GM21390 (cell line): ENCODE data around the gene GABPB2.

Experiments
- ATAC-seq: cut with Tn5 transposase; IDR thresholded peaks from one replicate; pipeline ENCODE4 v1.9.1; 2021; ENCODE audit not compliant: unreplicated experiment

GABPB2 gene

DNA sequence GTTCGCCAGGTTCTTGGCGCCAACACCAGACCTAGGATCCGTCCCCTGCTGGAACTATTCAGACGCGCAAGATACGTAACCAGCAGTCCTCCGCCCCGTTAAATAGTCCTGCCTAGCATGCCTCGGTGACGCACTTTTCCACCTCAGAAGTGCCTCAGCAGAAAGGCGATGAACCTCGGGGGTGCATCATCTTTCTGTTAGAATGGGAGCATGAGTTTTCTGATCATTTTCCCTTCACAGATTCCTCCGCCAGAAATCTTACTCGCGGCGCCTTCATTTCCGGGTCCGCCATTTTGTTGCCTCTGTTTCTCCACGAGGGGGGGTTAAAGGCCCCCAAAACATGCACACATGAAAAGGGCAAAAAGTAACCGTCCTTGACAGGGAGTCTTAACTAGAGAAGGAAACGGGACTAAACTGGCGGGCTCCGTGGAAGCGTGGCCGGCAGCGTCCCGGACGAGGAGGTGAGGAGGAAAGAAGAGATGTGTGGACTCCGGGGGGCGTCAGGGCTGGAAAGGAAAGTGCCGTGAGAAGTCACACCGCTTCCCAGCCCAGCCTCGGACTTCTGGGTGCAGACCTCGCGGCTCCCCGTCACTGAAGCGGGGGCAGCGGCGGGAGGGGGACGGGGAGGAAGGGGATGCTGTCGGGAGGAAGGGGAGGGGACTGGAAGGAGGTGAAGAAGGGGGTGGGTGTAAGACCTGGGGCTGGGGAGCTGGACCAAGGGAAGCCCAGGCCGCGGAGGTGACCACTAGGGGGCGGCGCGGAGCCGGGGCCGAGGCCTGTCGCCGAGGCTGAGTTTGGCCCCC lies at the start of gene GABPB2:
Gene GABPB2 (plus strand): TSS at position 288 of the 803 bp plus-strand sequence. CDS start 17,429 bp downstream, outside the sequence.
- ATAC-seq = peak; percentile 83

DNA sequence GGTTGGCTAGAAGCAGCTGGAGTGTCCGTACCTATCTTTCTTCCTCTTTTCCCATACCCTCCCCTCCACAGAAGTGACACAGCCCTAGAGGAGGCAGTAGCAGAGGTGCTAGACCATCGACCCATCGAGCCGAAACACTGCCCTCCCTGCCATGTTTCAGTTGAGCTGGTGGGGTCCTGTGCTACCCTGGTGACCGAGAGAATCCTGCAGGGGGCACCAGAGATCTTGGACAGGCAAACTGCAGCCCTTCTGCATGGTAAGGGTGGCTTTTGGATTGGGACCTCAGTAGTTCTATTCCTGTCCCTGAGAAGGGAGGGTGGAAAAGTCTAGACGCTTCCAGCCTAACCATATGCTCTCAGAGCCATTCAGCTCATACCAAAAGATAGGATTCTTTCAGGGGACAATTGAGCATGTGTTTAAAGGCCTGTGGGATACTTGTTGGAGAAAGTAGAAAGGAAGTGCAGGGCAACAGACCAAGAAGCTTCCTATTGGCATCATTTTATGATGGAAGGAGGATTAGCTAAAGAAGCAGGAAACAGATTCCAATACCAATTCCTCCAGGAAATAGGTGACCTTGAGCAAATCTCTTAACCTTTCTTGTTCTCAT lies 45.9 kb upstream of the GABPB2 start:
- ATAC-seq = no peak

GRCh38 chr1:151026460-151026859 lies 44.1 kb upstream of the GABPB2 start:
- ATAC-seq = no peak

GRCh38 chr1:151032164-151032563 lies 38.4 kb upstream of the GABPB2 start:
- no peak for ATAC-seq

DNA sequence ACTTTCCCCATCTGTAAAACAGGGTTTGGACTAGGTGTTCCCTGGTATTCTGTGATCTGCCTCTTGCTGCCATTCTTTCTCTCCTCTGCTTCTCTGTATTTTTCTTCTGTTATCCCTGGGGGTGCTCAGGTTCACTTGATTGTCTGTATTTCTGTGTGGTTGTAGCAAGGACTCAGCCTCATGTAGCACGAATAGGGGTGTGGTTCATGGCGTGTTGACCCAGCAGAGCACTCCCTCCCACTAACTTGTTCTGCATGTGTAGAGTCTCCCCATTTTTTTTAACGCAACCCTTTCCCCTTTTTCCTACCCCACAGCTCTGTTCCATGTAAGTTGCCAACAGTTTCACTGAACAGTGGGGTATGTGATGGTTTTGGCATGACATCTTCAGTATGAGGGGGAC lies 35.4 kb upstream of the GABPB2 start:
- no peak for ATAC-seq

- ATAC-seq = no peak
Measured at GRCh38 chr1:151036356-151036755, 34.2 kb upstream of the GABPB2 start, which contains the start of gene BNIPL. TSS of gene BNIPL (plus strand) at chr1:151036586. CDS start at chr1:151036726, 140 bp downstream.

DNA sequence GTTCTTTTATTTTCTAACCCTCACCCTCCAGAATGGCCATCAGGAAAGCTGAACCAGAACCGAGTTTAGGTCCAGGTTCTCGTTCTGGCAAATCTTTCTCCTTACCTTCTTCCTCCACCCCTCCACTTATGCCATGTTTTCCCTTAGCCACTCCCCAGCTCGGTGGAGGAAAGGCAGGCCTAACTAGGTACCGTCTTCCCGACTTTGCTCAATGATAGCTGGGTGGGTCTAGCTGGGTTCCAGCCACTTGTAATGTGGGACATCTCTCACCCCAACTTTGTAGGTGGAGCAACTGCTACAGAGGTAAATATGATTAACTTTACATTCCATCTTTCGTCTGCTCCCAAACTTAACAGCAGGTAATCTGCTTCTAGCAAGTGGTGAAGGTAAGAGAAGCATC lies 33.5 kb upstream of the GABPB2 start:
- no peak for ATAC-seq

DNA sequence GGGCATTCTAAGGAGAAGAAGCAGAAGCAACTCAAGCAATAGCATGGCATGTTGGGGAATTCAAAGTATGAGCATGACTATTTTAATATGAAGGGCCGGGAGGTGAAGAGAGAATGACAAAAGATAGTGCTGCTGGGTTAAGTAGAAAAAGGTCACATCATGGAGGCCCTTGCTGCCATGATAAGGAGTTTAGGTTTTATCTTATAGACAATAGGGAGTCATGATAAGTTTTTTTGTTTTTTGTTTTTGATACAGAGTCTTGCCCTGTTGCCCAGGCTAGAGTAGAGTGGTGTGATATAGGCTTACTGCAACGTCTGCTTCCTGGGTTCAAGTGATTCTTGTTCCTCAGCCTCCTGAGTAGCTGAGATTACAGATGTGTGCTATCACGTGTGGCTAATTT lies 31.0 kb upstream of the GABPB2 start:
- no peak for ATAC-seq

DNA sequence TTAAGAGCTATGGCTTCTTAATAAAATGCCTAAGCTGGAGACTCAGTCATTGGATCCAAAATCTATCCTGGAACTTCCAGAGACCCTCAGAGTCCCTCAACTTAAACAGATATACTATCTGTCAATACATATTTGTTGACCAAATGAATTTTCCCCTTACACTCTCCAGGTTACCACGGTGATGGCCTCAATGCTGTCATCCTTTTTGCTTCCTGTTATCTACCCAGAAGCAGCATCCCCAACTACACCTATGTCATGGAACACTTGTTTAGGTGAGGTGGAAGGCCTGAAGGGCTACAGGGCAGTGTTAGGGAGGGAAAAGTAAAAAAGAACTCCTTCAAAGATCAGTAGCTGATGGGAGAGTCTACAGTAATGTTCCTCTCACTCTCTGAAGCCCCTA lies 27.4 kb upstream of the GABPB2 start:
- no peak for ATAC-seq

GRCh38 chr1:151047591-151047924 lies 23.0 kb upstream of the GABPB2 start, which contains the start of gene C1orf56:
TSS of gene C1orf56 (plus strand) at chr1:151047751. CDS start at chr1:151047848, 97 bp downstream.
- ATAC-seq = peak; percentile 59

- ATAC-seq = peak; percentile 24
Measured at GRCh38 chr1:151047925-151048644, 22.5 kb upstream of the GABPB2 start.

DNA sequence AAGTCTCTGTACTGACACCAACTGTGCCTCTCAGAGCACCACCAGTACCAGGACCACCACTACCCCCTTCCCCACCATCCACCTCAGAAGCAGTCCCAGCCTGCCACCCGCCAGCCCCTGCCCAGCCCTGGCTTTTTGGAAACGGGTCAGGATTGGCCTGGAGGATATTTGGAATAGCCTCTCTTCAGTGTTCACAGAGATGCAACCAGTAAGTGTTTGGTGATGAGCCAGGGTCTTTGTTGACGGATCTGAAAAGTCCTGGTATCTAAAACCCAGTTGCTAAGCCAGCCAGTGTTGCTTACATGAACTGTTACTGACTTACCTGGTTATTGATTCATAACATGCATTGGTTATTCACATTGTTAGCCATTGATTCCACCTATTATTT lies 21.9 kb upstream of the GABPB2 start:
- ATAC-seq = peak; percentile 47

GRCh38 chr1:151049458-151049857 lies 21.1 kb upstream of the GABPB2 start:
- no peak for ATAC-seq

- no peak for ATAC-seq
Measured at GRCh38 chr1:151050051-151050688, 20.4 kb upstream of the GABPB2 start.

GRCh38 chr1:151051356-151052009 lies 19.1 kb upstream of the GABPB2 start:
- ATAC-seq = no peak

DNA sequence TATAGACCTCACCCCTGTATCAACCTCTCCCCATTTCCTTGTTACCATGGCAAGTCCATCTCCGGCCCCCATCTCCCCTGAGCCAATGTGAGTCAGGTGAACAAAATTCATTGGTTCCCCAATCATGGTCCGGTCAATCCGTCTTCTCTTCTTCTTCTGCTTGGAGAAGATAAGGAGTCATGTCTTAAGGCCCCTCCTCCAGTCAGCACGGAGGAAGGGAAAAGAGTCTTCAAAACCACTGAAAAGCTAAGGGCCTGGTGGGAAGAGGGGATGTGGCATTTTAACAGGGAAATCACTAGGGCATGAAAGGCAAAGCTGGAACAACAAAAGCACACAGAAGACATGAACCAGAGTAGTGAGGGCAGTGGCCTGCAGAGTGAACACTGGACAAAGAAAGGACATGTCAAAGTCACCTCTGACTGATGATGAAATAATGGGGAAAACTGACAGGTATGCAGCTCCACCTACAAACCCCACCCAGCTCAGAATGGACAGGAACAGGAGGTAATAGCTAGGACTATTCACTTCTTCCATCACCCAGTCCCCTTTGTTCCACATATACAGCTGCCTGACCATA lies 15.5 kb upstream of the GABPB2 start:
- ATAC-seq = no peak

DNA sequence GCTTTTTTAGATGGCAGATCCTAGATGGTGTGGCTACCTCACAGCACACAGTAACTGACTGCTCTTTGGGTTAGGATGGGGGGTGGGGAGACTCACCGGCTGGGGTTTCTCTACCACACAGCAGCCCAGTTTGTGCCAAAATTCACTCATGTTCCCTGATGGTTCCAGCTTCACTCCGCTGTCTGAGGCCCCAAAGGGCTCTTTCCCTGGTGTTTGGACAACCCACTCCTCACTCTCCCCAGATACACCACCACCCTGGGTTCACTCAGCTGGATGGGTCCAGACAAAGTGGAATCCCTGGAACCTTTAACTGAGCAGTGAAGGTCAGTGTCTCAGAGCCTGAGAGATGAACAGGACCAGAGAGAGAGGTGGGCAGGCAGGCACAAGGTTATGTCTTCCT lies 15.0 kb upstream of the GABPB2 start:
- no peak for ATAC-seq

GRCh38 chr1:151056149-151056548 lies 14.4 kb upstream of the GABPB2 start:
- no peak for ATAC-seq

- no peak for ATAC-seq
Measured at GRCh38 chr1:151058692-151059091, 11.9 kb upstream of the GABPB2 start.
